DMS153 (cell line): ENCODE measurements around the gene HEG1.

Experiments
- DNase-seq: peaks from one replicate; lab custom pipeline; 2025; lab: John Stamatoyannopoulos, UW

HEG1 gene

GRCh38 chr3:125072301-125072700 lies 16.5 kb upstream of the HEG1 start:
- DNase-seq = no peak

GRCh38 chr3:125069968-125070745 lies 14.4 kb upstream of the HEG1 start:
- DNase-seq = no peak

GRCh38 chr3:125069452-125069851 lies 13.7 kb upstream of the HEG1 start:
- no peak for DNase-seq

GRCh38 chr3:125068265-125068664 lies 12.5 kb upstream of the HEG1 start:
- DNase-seq = no peak

GRCh38 chr3:125067225-125067624 lies 11.4 kb upstream of the HEG1 start:
- no peak for DNase-seq

GRCh38 chr3:125062904-125063618 lies 7.3 kb upstream of the HEG1 start:
- no peak for DNase-seq

- DNase-seq = no peak
These were observed 5.8 kb upstream of the HEG1 start for GRCh38 chr3:125061646-125062045.

- no peak for DNase-seq
These were observed 5.4 kb upstream of the HEG1 start for GRCh38 chr3:125061170-125061569.

GRCh38 chr3:125059488-125060245 lies 3.9 kb upstream of the HEG1 start:
- peak; percentile 48 for DNase-seq

- no peak for DNase-seq
These were observed 3.2 kb upstream of the HEG1 start for GRCh38 chr3:125058959-125059358.

- DNase-seq = no peak
These were observed 2.7 kb upstream of the HEG1 start for GRCh38 chr3:125058529-125058928.

- no peak for DNase-seq
These were observed 1.5 kb upstream of the HEG1 start for GRCh38 chr3:125057186-125057850.

GRCh38 chr3:125055331-125055912 lies 375 bp downstream of the HEG1 start:
- no peak for DNase-seq

GRCh38 chr3:125054449-125055329 lies 1.1 kb downstream of the HEG1 start:
- DNase-seq = peak; percentile 28

- DNase-seq = no peak
These were observed 1.7 kb downstream of the HEG1 start for GRCh38 chr3:125054062-125054448.

- no peak for DNase-seq
These were observed 2.5 kb downstream of the HEG1 start for GRCh38 chr3:125053304-125053699.

GRCh38 chr3:125052624-125053303 lies 3.0 kb downstream of the HEG1 start:
- DNase-seq = peak; percentile 75

GRCh38 chr3:125051715-125052581 lies 3.8 kb downstream of the HEG1 start:
- no peak for DNase-seq

GRCh38 chr3:125051205-125051604 lies 4.6 kb downstream of the HEG1 start:
- DNase-seq = no peak
